Measurements from ENCODE around the gene SF3B4. TPM values are rescaled to one million over a fixed set of nuclear protein-coding genes. Genes with fewer than 3 reads are reported as not detected.

SF3B4 gene
- total RNA-seq, 1 donor from 2014 or later = 108 TPM

GRCh38 chr1:149917571-149918144 lies 9.9 kb downstream of the SF3B4 start, which contains the start of gene SV2A:
TSS of gene SV2A (minus strand) at chr1:149917844. CDS start at chr1:149913840, 4,004 bp downstream.
- Mint-ChIP-seq H3K9me3 (ENCODE audit: unreplicated experiment) (no peaks in the 10 kb centered on the region), H3K27ac (ENCODE audit: unreplicated experiment) (no peak within 1 kb of the TSS), H3K36me3 (ENCODE audit: low read depth, unreplicated experiment) (peaks cover 13% of the 10 kb centered on the region), H3K4me3 (ENCODE audit: unreplicated experiment) (peak within 1 kb of the TSS; percentile 70), H3K27me3 (ENCODE audit: unreplicated experiment) (peaks cover 8% of the 10 kb centered on the region), H3K4me1 (ENCODE audit: unreplicated experiment) (peaks cover 46% of the 10 kb centered on the region)
- peak; percentile 29 for DNase-seq (ENCODE audit: low spot score)
- TF ChIP-seq, protein P1, sequence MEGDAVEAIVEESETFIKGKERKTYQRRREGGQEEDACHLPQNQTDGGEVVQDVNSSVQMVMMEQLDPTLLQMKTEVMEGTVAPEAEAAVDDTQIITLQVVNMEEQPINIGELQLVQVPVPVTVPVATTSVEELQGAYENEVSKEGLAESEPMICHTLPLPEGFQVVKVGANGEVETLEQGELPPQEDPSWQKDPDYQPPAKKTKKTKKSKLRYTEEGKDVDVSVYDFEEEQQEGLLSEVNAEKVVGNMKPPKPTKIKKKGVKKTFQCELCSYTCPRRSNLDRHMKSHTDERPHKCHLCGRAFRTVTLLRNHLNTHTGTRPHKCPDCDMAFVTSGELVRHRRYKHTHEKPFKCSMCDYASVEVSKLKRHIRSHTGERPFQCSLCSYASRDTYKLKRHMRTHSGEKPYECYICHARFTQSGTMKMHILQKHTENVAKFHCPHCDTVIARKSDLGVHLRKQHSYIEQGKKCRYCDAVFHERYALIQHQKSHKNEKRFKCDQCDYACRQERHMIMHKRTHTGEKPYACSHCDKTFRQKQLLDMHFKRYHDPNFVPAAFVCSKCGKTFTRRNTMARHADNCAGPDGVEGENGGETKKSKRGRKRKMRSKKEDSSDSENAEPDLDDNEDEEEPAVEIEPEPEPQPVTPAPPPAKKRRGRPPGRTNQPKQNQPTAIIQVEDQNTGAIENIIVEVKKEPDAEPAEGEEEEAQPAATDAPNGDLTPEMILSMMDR (IDR thresholded peaks at IDR 0.05; ENCODE audit: unreplicated experiment) = no peak

DNA sequence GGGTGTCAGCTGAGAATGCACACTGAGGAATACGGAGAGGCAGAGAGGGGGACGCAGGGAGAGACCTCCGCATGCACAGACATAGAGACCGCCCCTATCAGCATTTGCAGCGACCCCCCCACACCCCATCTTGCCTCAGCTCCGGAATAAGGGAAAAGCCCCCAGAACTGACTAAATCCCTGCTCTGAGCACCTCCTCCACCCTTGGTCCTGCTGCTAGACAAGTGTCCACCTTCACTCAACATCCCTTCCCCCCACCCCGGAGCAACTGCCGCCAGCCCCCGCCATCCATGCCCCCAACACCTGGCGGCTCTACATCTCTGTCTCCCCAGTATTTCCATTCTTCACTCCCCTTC lies 10.7 kb downstream of the SF3B4 start:
- H3K27ac Mint-ChIP-seq (ENCODE audit: unreplicated experiment) = no peak overlapping the region
- DNase-seq (ENCODE audit: low spot score) = no peak
- peaks cover 49% of the 10 kb centered on the region for H3K4me1 Mint-ChIP-seq (ENCODE audit: unreplicated experiment)
- H3K9me3 Mint-ChIP-seq (ENCODE audit: unreplicated experiment) = no peaks in the 10 kb centered on the region
- TF ChIP-seq, protein P1 (IDR thresholded peaks at IDR 0.05; ENCODE audit: unreplicated experiment) = no peak
- H3K4me3 Mint-ChIP-seq (ENCODE audit: unreplicated experiment) = peak overlapping the region; percentile 70
- peaks cover 8% of the 10 kb centered on the region for H3K27me3 Mint-ChIP-seq (ENCODE audit: unreplicated experiment)
- peaks cover 17% of the 10 kb centered on the region for H3K36me3 Mint-ChIP-seq (ENCODE audit: low read depth, unreplicated experiment)

GRCh38 chr1:149916193-149916897 lies 11.3 kb downstream of the SF3B4 start:
- Mint-ChIP-seq H3K27ac (ENCODE audit: unreplicated experiment) (peak overlapping the region; percentile 22), H3K9me3 (ENCODE audit: unreplicated experiment) (no peaks in the 10 kb centered on the region), H3K36me3 (ENCODE audit: low read depth, unreplicated experiment) (peaks cover 18% of the 10 kb centered on the region), H3K4me1 (ENCODE audit: unreplicated experiment) (peaks cover 54% of the 10 kb centered on the region), H3K27me3 (ENCODE audit: unreplicated experiment) (peaks cover 9% of the 10 kb centered on the region), H3K4me3 (ENCODE audit: unreplicated experiment) (peak overlapping the region; percentile 87)
- DNase-seq (ENCODE audit: low spot score) = no peak
- TF ChIP-seq, protein P1 (IDR thresholded peaks at IDR 0.05; ENCODE audit: unreplicated experiment) = no peak

GRCh38 chr1:149915429-149916192 lies 12.0 kb downstream of the SF3B4 start:
- TF ChIP-seq, protein P1 (IDR thresholded peaks at IDR 0.05; ENCODE audit: unreplicated experiment) = no peak
- peak overlapping the region; percentile 22 for H3K27ac Mint-ChIP-seq (ENCODE audit: unreplicated experiment)
- H3K27me3 Mint-ChIP-seq (ENCODE audit: unreplicated experiment) = peaks cover 12% of the 10 kb centered on the region
- H3K4me1 Mint-ChIP-seq (ENCODE audit: unreplicated experiment) = peaks cover 56% of the 10 kb centered on the region
- no peaks in the 10 kb centered on the region for H3K9me3 Mint-ChIP-seq (ENCODE audit: unreplicated experiment)
- no peak for DNase-seq (ENCODE audit: low spot score)
- H3K36me3 Mint-ChIP-seq (ENCODE audit: low read depth, unreplicated experiment) = peaks cover 18% of the 10 kb centered on the region
- H3K4me3 Mint-ChIP-seq (ENCODE audit: unreplicated experiment) = peak overlapping the region; percentile 87
